ENCODE results near the gene WDR55. TPM values are rescaled to one million over a fixed set of nuclear protein-coding genes. Genes with fewer than 3 reads are reported as not detected.

Gene WDR55
- polyA plus RNA-seq, 1 of the 3 experiments (the other 2 are of a cell fraction) = 28.3 TPM

DNA sequence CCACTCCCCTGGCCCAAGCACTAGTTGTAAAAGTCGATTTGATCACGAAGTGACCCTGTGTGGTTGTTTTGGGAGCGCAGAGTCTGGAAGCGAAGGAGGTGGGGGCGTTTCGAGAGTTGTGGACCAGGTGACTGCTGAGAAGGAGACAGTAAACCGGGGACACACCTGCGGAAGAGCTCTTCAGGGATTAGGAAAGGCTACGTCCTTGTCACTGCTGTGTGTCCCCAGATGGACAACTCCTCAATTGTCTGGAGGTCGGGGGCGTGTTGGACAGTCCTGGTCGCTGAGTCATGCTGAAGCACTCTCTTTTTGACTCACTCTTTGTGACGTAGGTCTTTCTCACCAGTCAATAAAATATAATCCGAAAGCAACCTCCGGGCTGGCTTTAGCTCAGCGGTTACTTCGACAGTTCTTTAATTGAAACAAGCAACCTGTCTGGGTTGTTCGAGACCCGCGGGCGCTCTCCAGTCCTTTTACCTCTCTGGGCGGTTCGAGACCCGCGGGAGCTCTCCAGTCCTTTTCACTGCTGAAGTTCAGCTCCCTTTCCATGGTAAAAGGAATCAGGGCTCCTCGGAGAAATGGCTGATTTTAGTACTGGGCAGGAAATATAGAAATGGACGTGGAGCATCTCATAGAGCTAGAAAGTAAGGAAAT, 46.3 kb downstream of the WDR55 start:
- WGBS (ENCODE audit: low lambda C conversion rate) = 22% methylated on average over 24 of the region's 27 CpGs
- Histone ChIP-seq H3K9me2 (no peaks in the 10 kb centered on the region), H3K9me3 (no peaks in the 10 kb centered on the region), H3K4me1 (ENCODE audit: control insufficient read depth in 1 of 2, insufficient read depth in 2 of 2, low read depth in 1 of 2, low read length in 1 of 2) (peaks cover 0 to 3% of the 10 kb centered on the region in 2 experiments; a peak in 1 of 4 replicates), H3K27ac (ENCODE audit: low read depth in 2 of 2, low read length in 1 of 2) (peak overlapping the region in 1 of 2 experiments; percentile 60; a peak in 2 of 4 replicates), H3K27me3 (ENCODE audit: insufficient read depth) (no peaks in the 10 kb centered on the region), H3K4me3 (ENCODE audit: low read depth in 2 of 2, low read length in 1 of 2) (peak overlapping the region; percentile 2 to 31; a peak in 1 of 4 replicates), H3K36me3 (replicated peaks in 1 of 2; ENCODE audit: control insufficient read depth in 1 of 2, insufficient read depth in 2 of 2, low read length in 1 of 2) (peaks cover 7 to 14% of the 10 kb centered on the region in 2 experiments), H4K20me1 (ENCODE audit: insufficient read depth) (no peaks in the 10 kb centered on the region), H3K4me2 (peak overlapping the region; percentile 39; the same call in 1 of the 2 replicates), H3F3A (replicated peaks; ENCODE audit: insufficient read depth) (peaks cover 26% of the 10 kb centered on the region), H3K79me2 (ENCODE audit: insufficient read depth) (no peaks in the 10 kb centered on the region), H3K9ac (peak overlapping the region; percentile 46; the same call in 1 of the 2 replicates), H2AFZ (ENCODE audit: low read depth) (peak overlapping the region; percentile 66)
- ChIA-PET CTCF (interaction anchor here (1.5 to 1.9 kb wide), 3 partner anchors 9 to 359 kb away, joined by 3 to 8 read pairs (median 4); no protein-coding TSS in a partner anchor), POLR2A (interaction anchor here (0.9 kb wide), 1 partner anchor 10 kb away, joined by 3 read pairs; no protein-coding TSS in a partner anchor)
- peak; percentile 14 for DNase-seq
- TF ChIP-seq ZBTB33 (IDR thresholded peaks at IDR 0.05; ENCODE audit: borderline replicate concordance, low read depth) (0 out of 2 replicates have a peak, but pooled peaks have one; percentile 16), FOSL2 (IDR thresholded peaks at IDR 0.05; ENCODE audit: borderline replicate concordance, low read depth) (peak; percentile 93), POLR2AphosphoS5 (IDR thresholded peaks at IDR 0.05; ENCODE audit: low read depth, low read length) (peak; percentile 22; the same call in 1 of the 2 replicates), FOXJ3 (CRISPR knock-in tag; IDR thresholded peaks at IDR 0.05) (no peak), SIN3A (IDR thresholded peaks at IDR 0.05; ENCODE audit: borderline replicate concordance, low read depth, low read length) (peak; percentile 21; the same call in 1 of the 2 replicates), YY1 (IDR thresholded peaks at IDR 0.05; ENCODE audit: low read depth) (peak; percentile 59; the same call in 1 of the 2 replicates), FOXM1 (IDR thresholded peaks at IDR 0.05; ENCODE audit: low read depth) (no peak), TAF1 (IDR thresholded peaks at IDR 0.05; ENCODE audit: borderline replicate concordance, low read depth, low read length) (0 out of 2 replicates have a peak, but pooled peaks have one; percentile 38), TEAD4 (IDR thresholded peaks at IDR 0.05; ENCODE audit: borderline replicate concordance, insufficient read depth) (peak; percentile 94), RAD21 (IDR thresholded peaks at IDR 0.05; ENCODE audit: low read length) (no peak), MEF2A (IDR thresholded peaks at IDR 0.05; ENCODE audit: borderline replicate concordance, low read depth) (no peak), MXI1 (IDR thresholded peaks at IDR 0.05; ENCODE audit: low read depth, low read length) (no peak), JUND (IDR thresholded peaks at IDR 0.05) (peak; percentile 79), RCOR1 (IDR thresholded peaks at IDR 0.05; ENCODE audit: low read length) (no peak), NRF1 (IDR thresholded peaks at IDR 0.05; ENCODE audit: low read depth, low read length) (no peak), CHD2 (IDR thresholded peaks at IDR 0.05; ENCODE audit: low read length, partially characterized antibody) (no peak), TCF12 (IDR thresholded peaks at IDR 0.05) (no peak), EP300 (IDR thresholded peaks at IDR 0.05; ENCODE audit: borderline replicate concordance in 1 of 2, low read depth in 1 of 2, low read length in 1 of 2) (peak in 1 of 2 experiments; percentile 22; a peak in 1 of 4 replicates), REST (IDR thresholded peaks at IDR 0.05; ENCODE audit: low read depth, low read length) (peak; percentile 98), MAX (IDR thresholded peaks at IDR 0.05; ENCODE audit: low read depth) (no peak)
- TF ChIP-seq, protein P1, sequence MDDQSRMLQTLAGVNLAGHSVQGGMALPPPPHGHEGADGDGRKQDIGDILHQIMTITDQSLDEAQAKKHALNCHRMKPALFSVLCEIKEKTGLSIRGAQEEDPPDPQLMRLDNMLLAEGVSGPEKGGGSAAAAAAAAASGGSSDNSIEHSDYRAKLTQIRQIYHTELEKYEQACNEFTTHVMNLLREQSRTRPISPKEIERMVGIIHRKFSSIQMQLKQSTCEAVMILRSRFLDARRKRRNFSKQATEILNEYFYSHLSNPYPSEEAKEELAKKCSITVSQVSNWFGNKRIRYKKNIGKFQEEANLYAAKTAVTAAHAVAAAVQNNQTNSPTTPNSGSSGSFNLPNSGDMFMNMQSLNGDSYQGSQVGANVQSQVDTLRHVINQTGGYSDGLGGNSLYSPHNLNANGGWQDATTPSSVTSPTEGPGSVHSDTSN (IDR thresholded peaks at IDR 0.05) = peak; percentile 40; the same call in 1 of the 2 replicates
- TF ChIP-seq, protein P2, sequence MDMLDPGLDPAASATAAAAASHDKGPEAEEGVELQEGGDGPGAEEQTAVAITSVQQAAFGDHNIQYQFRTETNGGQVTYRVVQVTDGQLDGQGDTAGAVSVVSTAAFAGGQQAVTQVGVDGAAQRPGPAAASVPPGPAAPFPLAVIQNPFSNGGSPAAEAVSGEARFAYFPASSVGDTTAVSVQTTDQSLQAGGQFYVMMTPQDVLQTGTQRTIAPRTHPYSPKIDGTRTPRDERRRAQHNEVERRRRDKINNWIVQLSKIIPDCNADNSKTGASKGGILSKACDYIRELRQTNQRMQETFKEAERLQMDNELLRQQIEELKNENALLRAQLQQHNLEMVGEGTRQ (IDR thresholded peaks at IDR 0.05; ENCODE audit: borderline replicate concordance, low read depth, low read length) = no peak
- TF ChIP-seq, protein P3, sequence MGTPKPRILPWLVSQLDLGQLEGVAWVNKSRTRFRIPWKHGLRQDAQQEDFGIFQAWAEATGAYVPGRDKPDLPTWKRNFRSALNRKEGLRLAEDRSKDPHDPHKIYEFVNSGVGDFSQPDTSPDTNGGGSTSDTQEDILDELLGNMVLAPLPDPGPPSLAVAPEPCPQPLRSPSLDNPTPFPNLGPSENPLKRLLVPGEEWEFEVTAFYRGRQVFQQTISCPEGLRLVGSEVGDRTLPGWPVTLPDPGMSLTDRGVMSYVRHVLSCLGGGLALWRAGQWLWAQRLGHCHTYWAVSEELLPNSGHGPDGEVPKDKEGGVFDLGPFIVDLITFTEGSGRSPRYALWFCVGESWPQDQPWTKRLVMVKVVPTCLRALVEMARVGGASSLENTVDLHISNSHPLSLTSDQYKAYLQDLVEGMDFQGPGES (IDR thresholded peaks at IDR 0.05; ENCODE audit: low read depth, low read length) = no peak

All from SK-N-SH (cell line).